HepG2 (cell line): Measurements from ENCODE around the gene PLXND1. TPM values are rescaled to one million over a fixed set of nuclear protein-coding genes. Genes with fewer than 3 reads are reported as not detected.

Experiments
- AGO1 ChIP-seq: fragments of 200-400 bp; formaldehyde crosslinking; IDR thresholded peaks from 2 replicates; pipeline ENCODE4 v1.6.1; 2017; ENCODE audit warnings: mild to moderate bottlenecking, low read depth, low read length, moderate library complexity; ENCODE audit not compliant: poor library complexity, severe bottlenecking
- EP300 ChIP-seq, 3 experiments: sonication (generic) in 1 of 3; formaldehyde crosslinking in 1 of 3; IDR thresholded peaks; 2 replicates each; pipeline versions ENCODE4 v1.5.1 to v1.6.1; 2011 to 2020; ENCODE audit warnings: low read depth in 2 of 3, low read length in 2 of 3, borderline replicate concordance in 1 of 3, improper control_type of control experiment in 1 of 3, mild to moderate bottlenecking in 1 of 3, missing genetic modification reagents in 1 of 3, moderate library complexity in 1 of 3
- GABPA ChIP-seq, 2 experiments: IDR thresholded peaks; 2 replicates each; pipeline ENCODE4 v1.6.1; 2011 to 2016; ENCODE audit warnings: low read depth in 2 of 2, low read length in 1 of 2, missing biosample characterization in 1 of 2, missing genetic modification characterization in 1 of 2
- JUNB ChIP-seq: sonication (generic); formaldehyde crosslinking; IDR thresholded peaks from 2 replicates; pipeline ENCODE4 v1.8.0; 2022; ENCODE audit warnings: missing genetic modification reagents, mild to moderate bottlenecking, borderline replicate concordance
- MXI1 ChIP-seq: IDR thresholded peaks from 3 replicates; pipeline ENCODE4 v1.6.1; 2012; ENCODE audit warnings: low read depth, low read length, inconsistent platforms, borderline replicate concordance
- POLR2G ChIP-seq: fragments of 200-400 bp; formaldehyde crosslinking; IDR thresholded peaks from 2 replicates; pipeline ENCODE4 v1.6.1; 2018; ENCODE audit warnings: mild to moderate bottlenecking, low read depth, low read length, moderate library complexity
- SRSF1 ChIP-seq: fragments of 200-400 bp; formaldehyde crosslinking; optimal IDR thresholded peaks from 2 replicates; pipeline ENCODE3; 2017; ENCODE audit warnings: mild to moderate bottlenecking, low read depth, low read length, moderate library complexity
- ZFY ChIP-seq: sonication (generic); formaldehyde crosslinking; IDR thresholded peaks from 2 replicates; pipeline ENCODE4 v1.4.0; 2020; ENCODE audit warnings: missing genetic modification reagents
- ZNF451 ChIP-seq: sonication (generic); formaldehyde crosslinking; IDR thresholded peaks from 2 replicates; pipeline ENCODE4 v1.5.0; 2020; ENCODE audit warnings: mild to moderate bottlenecking, missing genetic modification reagents
- polyA plus RNA-seq, 8 experiments: library from polyadenylated mRNA; depleted of rRNA in 3 of 8; stranded (reverse) in 7 of 8; unstranded in 1 of 8; fragments of >200 nt; fragmentation: Illumina TruSeq in 4 of 8; extraction: Trizol in 4 of 8; gene quantifications; 2 replicates each; pipeline versions ENCODE4 v1.2.1 to v1.2.3, GENCODE V29; 2011 to 2016; ENCODE audit warnings: low read depth in 4 of 8, missing spikeins in 1 of 8, mixed read lengths in 1 of 8; ENCODE audit not compliant: insufficient read depth in 1 of 8
- total RNA-seq, 5 experiments: library from RNA; depleted of rRNA; stranded (reverse); fragments of >200 nt; fragmentation: Illumina TruSeq; extraction: Trizol; gene quantifications; 2 replicates each; pipeline ENCODE4 v1.2.3, GENCODE V29; 2016; ENCODE audit warnings: low read depth in 1 of 5
- TF ChIP-seq, protein P1 (sequence below): IDR thresholded peaks from 2 replicates; pipeline ENCODE4 v1.6.1; 2012; ENCODE audit warnings: inconsistent platforms
- TF ChIP-seq, protein P2 (sequence below): sonication (generic); formaldehyde crosslinking; IDR thresholded peaks from 2 replicates; pipeline ENCODE4 v1.4.0; 2020; ENCODE audit warnings: missing genetic modification reagents, borderline replicate concordance
- TF ChIP-seq, protein P3 (sequence below): sonication (generic); formaldehyde crosslinking; IDR thresholded peaks from 2 replicates; pipeline ENCODE4 v1.4.0; 2020; ENCODE audit warnings: missing genetic modification reagents, borderline replicate concordance
- TF ChIP-seq, protein P4 (sequence below), 2 experiments: IDR thresholded peaks; 2 replicates each; pipeline ENCODE4 v1.6.1; 2011 to 2012; ENCODE audit warnings: low read length in 2 of 2, borderline replicate concordance in 1 of 2, low read depth in 1 of 2, mild to moderate bottlenecking in 1 of 2, moderate library complexity in 1 of 2

Gene PLXND1
- total and polyA plus RNA-seq, 2 of the 13 experiments (the other 11 are each of a cell fraction or from before 2014, with no cell fraction given): 15.9 to 42.0 TPM

DNA sequence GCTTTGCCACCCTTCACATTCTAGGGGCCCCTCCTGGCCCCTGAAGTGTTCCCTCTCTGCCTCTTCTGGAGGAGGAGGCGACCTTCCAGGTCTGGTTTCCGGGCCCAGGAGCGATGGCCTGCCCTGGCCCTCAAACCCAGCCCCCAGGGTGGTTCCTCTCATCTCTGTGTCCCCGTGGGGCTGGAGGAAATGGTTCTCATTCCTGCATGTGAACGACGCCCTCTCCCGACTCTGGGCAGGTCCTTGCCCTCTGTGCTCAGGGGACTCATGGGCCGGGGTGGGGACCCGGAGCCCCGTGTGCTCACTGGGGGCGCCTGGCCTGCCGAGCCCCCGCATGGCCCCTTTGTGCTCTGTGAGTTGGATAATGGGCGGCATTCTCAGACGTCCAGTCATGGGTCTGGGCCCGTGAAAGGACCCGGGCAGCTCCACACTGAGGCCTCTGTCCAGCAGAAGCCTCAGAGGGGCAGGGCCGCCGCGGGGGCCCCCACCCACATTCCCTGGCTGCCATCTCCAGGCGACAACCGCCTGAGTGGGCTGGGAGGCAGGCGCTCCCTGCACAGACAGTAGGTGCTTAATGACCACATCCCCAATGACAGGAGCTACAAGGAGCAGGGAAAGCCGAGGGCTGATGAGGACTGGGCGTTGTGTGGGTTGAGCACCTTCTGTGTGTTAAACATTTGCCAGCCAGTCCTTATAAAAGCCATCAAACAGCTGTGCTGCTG lies 5.5 kb upstream of the PLXND1 start (continued):
- no peak for TF ChIP-seq GABPA (IDR thresholded peaks at IDR 0.05; ENCODE audit: low read depth, low read length)
- no peak for TF ChIP-seq GABPA (CRISPR knock-in tag; IDR thresholded peaks at IDR 0.05; ENCODE audit: low read depth)
- TF ChIP-seq JUNB (CRISPR knock-in tag): no peak
- TF ChIP-seq ZFY: 0 out of 2 replicates have a peak, but pooled peaks have one; percentile 7
- no peak for TF ChIP-seq ZNF451 (CRISPR knock-in tag)
- TF ChIP-seq, protein P1, sequence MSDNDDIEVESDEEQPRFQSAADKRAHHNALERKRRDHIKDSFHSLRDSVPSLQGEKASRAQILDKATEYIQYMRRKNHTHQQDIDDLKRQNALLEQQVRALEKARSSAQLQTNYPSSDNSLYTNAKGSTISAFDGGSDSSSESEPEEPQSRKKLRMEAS: no peak
- TF ChIP-seq, protein P2, sequence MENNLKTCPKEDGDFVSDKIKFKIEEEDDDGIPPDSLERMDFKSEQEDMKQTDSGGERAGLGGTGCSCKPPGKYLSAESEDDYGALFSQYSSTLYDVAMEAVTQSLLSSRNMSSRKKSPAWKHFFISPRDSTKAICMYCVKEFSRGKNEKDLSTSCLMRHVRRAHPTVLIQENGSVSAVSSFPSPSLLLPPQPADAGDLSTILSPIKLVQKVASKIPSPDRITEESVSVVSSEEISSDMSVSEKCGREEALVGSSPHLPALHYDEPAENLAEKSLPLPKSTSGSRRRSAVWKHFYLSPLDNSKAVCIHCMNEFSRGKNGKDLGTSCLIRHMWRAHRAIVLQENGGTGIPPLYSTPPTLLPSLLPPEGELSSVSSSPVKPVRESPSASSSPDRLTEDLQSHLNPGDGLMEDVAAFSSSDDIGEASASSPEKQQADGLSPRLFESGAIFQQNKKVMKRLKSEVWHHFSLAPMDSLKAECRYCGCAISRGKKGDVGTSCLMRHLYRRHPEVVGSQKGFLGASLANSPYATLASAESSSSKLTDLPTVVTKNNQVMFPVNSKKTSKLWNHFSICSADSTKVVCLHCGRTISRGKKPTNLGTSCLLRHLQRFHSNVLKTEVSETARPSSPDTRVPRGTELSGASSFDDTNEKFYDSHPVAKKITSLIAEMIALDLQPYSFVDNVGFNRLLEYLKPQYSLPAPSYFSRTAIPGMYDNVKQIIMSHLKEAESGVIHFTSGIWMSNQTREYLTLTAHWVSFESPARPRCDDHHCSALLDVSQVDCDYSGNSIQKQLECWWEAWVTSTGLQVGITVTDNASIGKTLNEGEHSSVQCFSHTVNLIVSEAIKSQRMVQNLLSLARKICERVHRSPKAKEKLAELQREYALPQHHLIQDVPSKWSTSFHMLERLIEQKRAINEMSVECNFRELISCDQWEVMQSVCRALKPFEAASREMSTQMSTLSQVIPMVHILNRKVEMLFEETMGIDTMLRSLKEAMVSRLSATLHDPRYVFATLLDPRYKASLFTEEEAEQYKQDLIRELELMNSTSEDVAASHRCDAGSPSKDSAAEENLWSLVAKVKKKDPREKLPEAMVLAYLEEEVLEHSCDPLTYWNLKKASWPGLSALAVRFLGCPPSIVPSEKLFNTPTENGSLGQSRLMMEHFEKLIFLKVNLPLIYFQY (CRISPR knock-in tag): 0 out of 2 replicates have a peak, but pooled peaks have one; percentile 29
- TF ChIP-seq POLR2G: peak; percentile 43; the same call in 1 of the 2 replicates
- no peak for TF ChIP-seq MXI1
- TF ChIP-seq, protein P3, sequence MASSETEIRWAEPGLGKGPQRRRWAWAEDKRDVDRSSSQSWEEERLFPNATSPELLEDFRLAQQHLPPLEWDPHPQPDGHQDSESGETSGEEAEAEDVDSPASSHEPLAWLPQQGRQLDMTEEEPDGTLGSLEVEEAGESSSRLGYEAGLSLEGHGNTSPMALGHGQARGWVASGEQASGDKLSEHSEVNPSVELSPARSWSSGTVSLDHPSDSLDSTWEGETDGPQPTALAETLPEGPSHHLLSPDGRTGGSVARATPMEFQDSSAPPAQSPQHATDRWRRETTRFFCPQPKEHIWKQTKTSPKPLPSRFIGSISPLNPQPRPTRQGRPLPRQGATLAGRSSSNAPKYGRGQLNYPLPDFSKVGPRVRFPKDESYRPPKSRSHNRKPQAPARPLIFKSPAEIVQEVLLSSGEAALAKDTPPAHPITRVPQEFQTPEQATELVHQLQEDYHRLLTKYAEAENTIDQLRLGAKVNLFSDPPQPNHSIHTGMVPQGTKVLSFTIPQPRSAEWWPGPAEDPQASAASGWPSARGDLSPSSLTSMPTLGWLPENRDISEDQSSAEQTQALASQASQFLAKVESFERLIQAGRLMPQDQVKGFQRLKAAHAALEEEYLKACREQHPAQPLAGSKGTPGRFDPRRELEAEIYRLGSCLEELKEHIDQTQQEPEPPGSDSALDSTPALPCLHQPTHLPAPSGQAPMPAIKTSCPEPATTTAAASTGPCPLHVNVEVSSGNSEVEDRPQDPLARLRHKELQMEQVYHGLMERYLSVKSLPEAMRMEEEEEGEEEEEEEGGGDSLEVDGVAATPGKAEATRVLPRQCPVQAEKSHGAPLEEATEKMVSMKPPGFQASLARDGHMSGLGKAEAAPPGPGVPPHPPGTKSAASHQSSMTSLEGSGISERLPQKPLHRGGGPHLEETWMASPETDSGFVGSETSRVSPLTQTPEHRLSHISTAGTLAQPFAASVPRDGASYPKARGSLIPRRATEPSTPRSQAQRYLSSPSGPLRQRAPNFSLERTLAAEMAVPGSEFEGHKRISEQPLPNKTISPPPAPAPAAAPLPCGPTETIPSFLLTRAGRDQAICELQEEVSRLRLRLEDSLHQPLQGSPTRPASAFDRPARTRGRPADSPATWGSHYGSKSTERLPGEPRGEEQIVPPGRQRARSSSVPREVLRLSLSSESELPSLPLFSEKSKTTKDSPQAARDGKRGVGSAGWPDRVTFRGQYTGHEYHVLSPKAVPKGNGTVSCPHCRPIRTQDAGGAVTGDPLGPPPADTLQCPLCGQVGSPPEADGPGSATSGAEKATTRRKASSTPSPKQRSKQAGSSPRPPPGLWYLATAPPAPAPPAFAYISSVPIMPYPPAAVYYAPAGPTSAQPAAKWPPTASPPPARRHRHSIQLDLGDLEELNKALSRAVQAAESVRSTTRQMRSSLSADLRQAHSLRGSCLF (CRISPR knock-in tag): 0 out of 2 replicates have a peak, but pooled peaks have one; percentile 26
- TF ChIP-seq, protein P4, sequence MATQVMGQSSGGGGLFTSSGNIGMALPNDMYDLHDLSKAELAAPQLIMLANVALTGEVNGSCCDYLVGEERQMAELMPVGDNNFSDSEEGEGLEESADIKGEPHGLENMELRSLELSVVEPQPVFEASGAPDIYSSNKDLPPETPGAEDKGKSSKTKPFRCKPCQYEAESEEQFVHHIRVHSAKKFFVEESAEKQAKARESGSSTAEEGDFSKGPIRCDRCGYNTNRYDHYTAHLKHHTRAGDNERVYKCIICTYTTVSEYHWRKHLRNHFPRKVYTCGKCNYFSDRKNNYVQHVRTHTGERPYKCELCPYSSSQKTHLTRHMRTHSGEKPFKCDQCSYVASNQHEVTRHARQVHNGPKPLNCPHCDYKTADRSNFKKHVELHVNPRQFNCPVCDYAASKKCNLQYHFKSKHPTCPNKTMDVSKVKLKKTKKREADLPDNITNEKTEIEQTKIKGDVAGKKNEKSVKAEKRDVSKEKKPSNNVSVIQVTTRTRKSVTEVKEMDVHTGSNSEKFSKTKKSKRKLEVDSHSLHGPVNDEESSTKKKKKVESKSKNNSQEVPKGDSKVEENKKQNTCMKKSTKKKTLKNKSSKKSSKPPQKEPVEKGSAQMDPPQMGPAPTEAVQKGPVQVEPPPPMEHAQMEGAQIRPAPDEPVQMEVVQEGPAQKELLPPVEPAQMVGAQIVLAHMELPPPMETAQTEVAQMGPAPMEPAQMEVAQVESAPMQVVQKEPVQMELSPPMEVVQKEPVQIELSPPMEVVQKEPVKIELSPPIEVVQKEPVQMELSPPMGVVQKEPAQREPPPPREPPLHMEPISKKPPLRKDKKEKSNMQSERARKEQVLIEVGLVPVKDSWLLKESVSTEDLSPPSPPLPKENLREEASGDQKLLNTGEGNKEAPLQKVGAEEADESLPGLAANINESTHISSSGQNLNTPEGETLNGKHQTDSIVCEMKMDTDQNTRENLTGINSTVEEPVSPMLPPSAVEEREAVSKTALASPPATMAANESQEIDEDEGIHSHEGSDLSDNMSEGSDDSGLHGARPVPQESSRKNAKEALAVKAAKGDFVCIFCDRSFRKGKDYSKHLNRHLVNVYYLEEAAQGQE (IDR thresholded peaks at IDR 0.05; ENCODE audit: borderline replicate concordance in 1 of 2, low read depth in 1 of 2, low read length in 2 of 2): peak in 1 of 2 experiments; percentile 69; a peak in 2 of 4 replicates
- no peak; a peak in 1 of 4 replicates for TF ChIP-seq EP300 (IDR thresholded peaks at IDR 0.05; ENCODE audit: low read depth in 2 of 2, low read length in 2 of 2)
- peak; percentile 30; the same call in 1 of the 2 replicates for TF ChIP-seq EP300 (CRISPR knock-in tag; IDR thresholded peaks at IDR 0.05; ENCODE audit: borderline replicate concordance)
- peak; percentile 71 for TF ChIP-seq SRSF1
- TF ChIP-seq AGO1: peak; percentile 64
